H9 (cell line): ENCODE measurements around the gene ELANE. TPM values are rescaled to one million over a fixed set of nuclear protein-coding genes. Genes with fewer than 3 reads are reported as not detected.
A peak's percentile ranks its signal among the peaks of the same experiment; 100 is the strongest.

ENCODE experiments used
- DNase-seq: peaks from one replicate; pipeline ENCODE4 v3.0.0-alpha.2; 2017
- H2AFZ ChIP-seq: one replicate; pipeline ENCODE4 v1.6.1; 2013; ENCODE audit warnings: mild to moderate bottlenecking, low read length, control low read depth, moderate library complexity
- H2AK5ac ChIP-seq: 2 replicates; pipeline ENCODE4 v1.6.1; 2013; ENCODE audit warnings: low read length, control low read depth, mixed read lengths; ENCODE audit not compliant: insufficient read length
- H2BK120ac ChIP-seq: one replicate; pipeline ENCODE4 v1.6.1; 2013; ENCODE audit warnings: low read depth, mild to moderate bottlenecking, low read length, control low read depth, inconsistent platforms; ENCODE audit not compliant: poor library complexity, severe bottlenecking
- H2BK12ac ChIP-seq: 2 replicates; pipeline ENCODE4 v1.6.1; 2013; ENCODE audit warnings: low read length, control low read depth, mixed read lengths, low read depth; ENCODE audit not compliant: insufficient read length
- H2BK15ac ChIP-seq: 2 replicates; pipeline ENCODE4 v1.6.1; 2013; ENCODE audit warnings: low read depth, low read length, control low read depth
- H2BK20ac ChIP-seq: one replicate; pipeline ENCODE4 v1.6.1; 2013; ENCODE audit warnings: low read depth, mild to moderate bottlenecking, low read length, control low read depth, inconsistent platforms; ENCODE audit not compliant: poor library complexity, severe bottlenecking
- H2BK5ac ChIP-seq: 2 replicates; pipeline ENCODE4 v1.6.1; 2013; ENCODE audit warnings: low read length, control low read depth, mixed read lengths; ENCODE audit not compliant: insufficient read length
- H3K14ac ChIP-seq: 2 replicates; pipeline ENCODE4 v1.6.1; 2013; ENCODE audit warnings: low read length, control low read depth; ENCODE audit not compliant: insufficient read depth
- H3K18ac ChIP-seq: 2 replicates; pipeline ENCODE4 v1.6.1; 2013; ENCODE audit warnings: low read depth, mild to moderate bottlenecking, mixed read lengths, low read length, control low read depth; ENCODE audit not compliant: insufficient read length
- H3K23ac ChIP-seq: 2 replicates; pipeline ENCODE4 v1.6.1; 2013; ENCODE audit warnings: low read length, control low read depth, mixed read lengths, low read depth; ENCODE audit not compliant: insufficient read length
- H3K23me2 ChIP-seq: 2 replicates; pipeline ENCODE4 v1.6.1; 2013; ENCODE audit warnings: low read depth, mild to moderate bottlenecking, mixed read lengths, low read length, control low read depth; ENCODE audit not compliant: insufficient read length, poor library complexity, severe bottlenecking
- H3K27ac ChIP-seq: 2 replicates; pipeline ENCODE4 v1.5.1; 2013; ENCODE audit warnings: low read length, control low read depth, mixed read lengths, low read depth; ENCODE audit not compliant: insufficient read length
- H3K27me3 ChIP-seq: 2 replicates; pipeline ENCODE4 v1.6.1; 2013; ENCODE audit warnings: low read length, control low read depth, inconsistent platforms; ENCODE audit not compliant: insufficient read depth
- H3K4ac ChIP-seq: 2 replicates; pipeline ENCODE4 v1.6.1; 2013; ENCODE audit warnings: low read depth, mild to moderate bottlenecking, control low read depth, inconsistent platforms, low read length, moderate library complexity
- H3K4me1 ChIP-seq: 2 replicates; pipeline ENCODE4 v1.6.1; 2013; ENCODE audit warnings: low read length, control low read depth, inconsistent platforms; ENCODE audit not compliant: insufficient read depth
- H3K4me2 ChIP-seq: 2 replicates; pipeline ENCODE4 v1.6.1; 2013; ENCODE audit warnings: low read length, control low read depth, mixed read lengths; ENCODE audit not compliant: insufficient read length, insufficient read depth
- H3K56ac ChIP-seq: 2 replicates; pipeline ENCODE4 v1.6.1; 2013; ENCODE audit warnings: low read depth, mild to moderate bottlenecking, mixed read lengths, low read length, control low read depth; ENCODE audit not compliant: insufficient read length
- H3K79me1 ChIP-seq: 2 replicates; pipeline ENCODE4 v1.6.1; 2013; ENCODE audit warnings: low read depth, mild to moderate bottlenecking, moderate library complexity, low read length, control low read depth, inconsistent platforms; ENCODE audit not compliant: insufficient read depth, poor library complexity, severe bottlenecking
- H3K79me2 ChIP-seq: 2 replicates; pipeline ENCODE4 v1.6.1; 2013; ENCODE audit warnings: low read length, control low read depth, inconsistent platforms; ENCODE audit not compliant: insufficient read depth
- H3K9ac ChIP-seq: 2 replicates; pipeline ENCODE4 v1.6.1; 2013; ENCODE audit warnings: low read length, control low read depth, mixed read lengths; ENCODE audit not compliant: insufficient read length; ENCODE audit errors: extremely low read depth
- H3K9me3 ChIP-seq: one replicate; pipeline ENCODE4 v1.6.1; 2013; ENCODE audit warnings: low read depth, low read length, inconsistent platforms; ENCODE audit not compliant: control insufficient read depth
- H3T11ph ChIP-seq: one replicate; pipeline ENCODE4 v1.6.1; 2013; ENCODE audit warnings: mild to moderate bottlenecking, low read length, control low read depth, inconsistent platforms
- H4K20me1 ChIP-seq: one replicate; pipeline ENCODE4 v1.6.1; 2013; ENCODE audit not compliant: control insufficient read depth, insufficient read length, insufficient read depth
- H4K5ac ChIP-seq: 2 replicates; pipeline ENCODE4 v1.6.1; 2013; ENCODE audit warnings: low read depth, mild to moderate bottlenecking, mixed read lengths, low read length, control low read depth; ENCODE audit not compliant: insufficient read length
- H4K8ac ChIP-seq: replicated peaks from 2 replicates; pipeline ENCODE4 v1.6.1; 2013; ENCODE audit warnings: low read length, control low read depth, mixed read lengths, low read depth; ENCODE audit not compliant: insufficient read length
- H4K91ac ChIP-seq: 2 replicates; pipeline ENCODE4 v1.6.1; 2013; ENCODE audit warnings: low read depth, mild to moderate bottlenecking, moderate library complexity, mixed read lengths, low read length, control low read depth; ENCODE audit not compliant: insufficient read length
- H3K27ac Mint-ChIP-seq, 3 experiments: 2 replicates in 2 of 3; 3 replicates in 1 of 3; pipeline ENCODE4 v1.8.0; 2020 to 2021; ENCODE audit warnings: mixed read lengths in 3 of 3, mild to moderate bottlenecking in 1 of 3, moderate library complexity in 1 of 3
- H3K27me3 Mint-ChIP-seq: 2 replicates; pipeline ENCODE4 v1.8.0; 2021; ENCODE audit warnings: low read depth, mild to moderate bottlenecking, moderate library complexity, mixed read lengths
- H3K36me3 Mint-ChIP-seq, 3 experiments: 2 replicates in 2 of 3; 3 replicates in 1 of 3; pipeline ENCODE4 v1.8.0; 2020 to 2021; ENCODE audit warnings: low read depth in 3 of 3, mixed read lengths in 3 of 3; ENCODE audit not compliant: insufficient read depth in 1 of 3
- H3K4me1 Mint-ChIP-seq, 2 experiments: 2 replicates each; pipeline ENCODE4 v1.8.0; 2020; ENCODE audit warnings: mixed read lengths in 2 of 2
- H3K4me3 Mint-ChIP-seq, 2 experiments: 2 replicates in 1 of 2; 3 replicates in 1 of 2; pipeline ENCODE4 v1.8.0; 2020 to 2021; ENCODE audit warnings: mild to moderate bottlenecking in 2 of 2, mixed read lengths in 2 of 2, moderate library complexity in 1 of 2
- H3K9me3 Mint-ChIP-seq, 2 experiments: 2 replicates in 1 of 2; 3 replicates in 1 of 2; pipeline ENCODE4 v1.8.0; 2020; ENCODE audit warnings: mild to moderate bottlenecking in 2 of 2, mixed read lengths in 2 of 2, moderate library complexity in 1 of 2
- WGBS: extraction: QIAGEN DNeasy Blood & Tissue Kit; methylation state at CpG from one replicate; pipeline ENCODE4 v1.1.7; 2013; ENCODE audit warnings: missing lambda C conversion rate, low lambda C conversion rate, mixed read lengths; ENCODE audit not compliant: insufficient read length; ENCODE audit errors: extremely low coverage; 5-methylcytosine and 5-hydroxymethylcytosine counted together
- total RNA-seq: library from RNA; stranded (reverse); gene quantifications from 2 replicates; pipeline ENCODE4 v1.2.1, GENCODE V29; 2021
- TF ChIP-seq, protein P1 (sequence below): fragments of 200-600 bp; sonication (generic); conservative IDR thresholded peaks from 3 replicates; pipeline ENCODE4 v1.8.0; 2021; ENCODE audit warnings: antibody characterized with exemption, mild to moderate bottlenecking

ELANE gene
- total RNA-seq, 1 experiment from 2014 or later: not detected

DNA sequence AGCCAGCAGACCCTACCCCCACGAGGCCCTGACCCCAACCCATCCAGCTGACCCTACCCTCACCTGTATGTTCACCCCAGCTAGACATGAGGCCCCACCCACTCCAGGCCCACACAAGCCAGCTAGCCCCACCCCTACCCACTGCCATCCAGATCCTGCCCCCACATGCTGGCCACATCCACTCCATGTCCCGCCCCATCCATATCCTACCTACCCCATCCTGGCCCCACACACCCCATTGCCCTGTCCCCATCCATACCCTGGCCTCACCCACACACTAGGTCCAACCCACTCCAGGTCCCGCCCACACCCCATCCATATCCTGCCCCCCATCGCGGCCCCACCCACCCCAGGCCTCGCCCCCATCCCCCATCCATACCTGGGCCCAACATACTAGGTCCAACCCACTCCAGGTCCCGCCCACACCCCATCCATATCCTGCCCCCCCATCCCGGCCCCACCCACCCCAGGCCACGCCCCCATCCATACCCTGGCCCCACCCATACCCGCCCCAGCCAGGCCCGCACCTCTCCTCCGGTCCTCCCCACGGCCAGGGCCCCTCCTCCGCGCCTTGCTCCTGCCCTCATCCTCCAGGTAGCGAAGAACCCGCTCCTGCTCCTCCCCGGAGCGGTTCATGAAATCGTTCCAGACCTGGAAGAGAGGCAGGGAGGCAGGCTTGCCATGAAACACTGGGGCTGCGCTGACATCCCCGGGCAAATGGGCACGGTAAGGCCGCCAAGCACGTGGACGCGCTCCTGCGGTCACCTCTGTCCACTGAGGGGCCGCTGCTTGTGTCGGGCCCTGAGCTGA is 48.4 kb downstream of the ELANE start:
- Histone ChIP-seq H3K4me2 (no peak overlapping the region), H4K5ac (no peak overlapping the region), H3K27ac (no peak overlapping the region), H2BK15ac (no peak overlapping the region), H4K20me1 (no peaks in the 10 kb centered on the region), H3K9ac (no peak overlapping the region), H3K23ac (no peak overlapping the region), H3K79me2 (peaks cover 3% of the 10 kb centered on the region; the same call in 1 of the 2 replicates), H3K18ac (no peak overlapping the region), H3K14ac (no peak overlapping the region), H3T11ph (no peak overlapping the region), H3K4ac (no peak overlapping the region), H2AK5ac (no peak overlapping the region), H3K56ac (no peak overlapping the region), H2AFZ (no peak overlapping the region), H3K23me2 (no peaks in the 10 kb centered on the region), H2BK12ac (no peak overlapping the region), H3K79me1 (peaks cover 6% of the 10 kb centered on the region), H2BK5ac (no peak overlapping the region), H3K9me3 (no peaks in the 10 kb centered on the region), H3K4me1 (no peaks in the 10 kb centered on the region; the same call in 1 of the 2 replicates), H3K27me3 (no peaks in the 10 kb centered on the region), H2BK20ac (no peak overlapping the region), H2BK120ac (no peak overlapping the region), H4K8ac (no peak overlapping the region), H4K91ac (no peak overlapping the region)
- peak; percentile 84 for DNase-seq
- WGBS: no CpG with 5 or more reads among the region's 30 CpGs
- Mint-ChIP-seq H3K27me3 (no peaks in the 10 kb centered on the region; the same call in 1 of the 2 replicates), H3K36me3 (peaks cover 2 to 29% (median 29%) of the 10 kb centered on the region in 3 experiments; a peak in 5 of 7 replicates), H3K9me3 (no peaks in the 10 kb centered on the region), H3K4me1 (peaks cover 0 to 29% of the 10 kb centered on the region in 2 experiments; a peak in 2 of 4 replicates), H3K4me3 (peak overlapping the region in 1 of 2 experiments; percentile 42; a peak in 1 of 5 replicates), H3K27ac (0 out of 7 replicates have a peak overlapping the region, but pooled peaks of 1 of the 3 experiments have one; percentile 66)
- TF ChIP-seq, protein P1, sequence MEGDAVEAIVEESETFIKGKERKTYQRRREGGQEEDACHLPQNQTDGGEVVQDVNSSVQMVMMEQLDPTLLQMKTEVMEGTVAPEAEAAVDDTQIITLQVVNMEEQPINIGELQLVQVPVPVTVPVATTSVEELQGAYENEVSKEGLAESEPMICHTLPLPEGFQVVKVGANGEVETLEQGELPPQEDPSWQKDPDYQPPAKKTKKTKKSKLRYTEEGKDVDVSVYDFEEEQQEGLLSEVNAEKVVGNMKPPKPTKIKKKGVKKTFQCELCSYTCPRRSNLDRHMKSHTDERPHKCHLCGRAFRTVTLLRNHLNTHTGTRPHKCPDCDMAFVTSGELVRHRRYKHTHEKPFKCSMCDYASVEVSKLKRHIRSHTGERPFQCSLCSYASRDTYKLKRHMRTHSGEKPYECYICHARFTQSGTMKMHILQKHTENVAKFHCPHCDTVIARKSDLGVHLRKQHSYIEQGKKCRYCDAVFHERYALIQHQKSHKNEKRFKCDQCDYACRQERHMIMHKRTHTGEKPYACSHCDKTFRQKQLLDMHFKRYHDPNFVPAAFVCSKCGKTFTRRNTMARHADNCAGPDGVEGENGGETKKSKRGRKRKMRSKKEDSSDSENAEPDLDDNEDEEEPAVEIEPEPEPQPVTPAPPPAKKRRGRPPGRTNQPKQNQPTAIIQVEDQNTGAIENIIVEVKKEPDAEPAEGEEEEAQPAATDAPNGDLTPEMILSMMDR: no peak
